ENCODE measurements around the gene SH3YL1. TPM values are rescaled to one million over a fixed set of nuclear protein-coding genes. Genes with fewer than 3 reads are reported as not detected.

Gene SH3YL1
- total RNA-seq, 1 experiment from 2014 or later = 19.4 TPM

GRCh38 chr2:269356-270030 lies 5.7 kb upstream of the SH3YL1 start:
- Histone ChIP-seq H3K27me3 (no peaks in the 10 kb centered on the region), H3K4me3 (no peak overlapping the region), H3K36me3 (peaks cover 40% of the 10 kb centered on the region), H3K9me3 (no peaks in the 10 kb centered on the region)
- no peak for DNase-seq

- H3K9me3 ChIP-seq = no peaks in the 10 kb centered on the region
- DNase-seq = no peak
- no peak overlapping the region for H3K4me3 ChIP-seq
Measured at GRCh38 chr2:268323-268722, 4.5 kb upstream of the SH3YL1 start.

GRCh38 chr2:264493-265468 lies 949 bp upstream of the SH3YL1 start, which contains the start of gene ACP1:
Gene ACP1 (plus strand): TSS chr2:264947. CDS start chr2:264965, 18 bp downstream.
- H3K9me3 ChIP-seq = 0 out of 2 replicates have a peak, but pooled peaks cover 2% of the 10 kb centered on the region
- peak; percentile 89 for DNase-seq
- peak within 1 kb of the TSS; percentile 76 for H3K4me3 ChIP-seq
- no peaks in the 10 kb centered on the region for H3K27me3 ChIP-seq
- H3K36me3 ChIP-seq = peaks cover 31% of the 10 kb centered on the region

More at GRCh38 chr2:268323-268722, 4.5 kb upstream of the SH3YL1 start:
- H3K36me3 ChIP-seq = peaks cover 31% of the 10 kb centered on the region
- H3K27me3 ChIP-seq = no peaks in the 10 kb centered on the region

GRCh38 chr2:263022-263738 lies 652 bp downstream of the SH3YL1 start:
- peaks cover 33% of the 10 kb centered on the region for H3K36me3 ChIP-seq
- H3K9me3 ChIP-seq = peaks cover 5% of the 10 kb centered on the region; the same call in 1 of the 2 replicates
- no peak overlapping the region for H3K4me3 ChIP-seq
- no peaks in the 10 kb centered on the region for H3K27me3 ChIP-seq
- no peak for DNase-seq

GRCh38 chr2:262117-262516 lies 1.7 kb downstream of the SH3YL1 start:
- no peak for DNase-seq
- peaks cover 9% of the 10 kb centered on the region for H3K9me3 ChIP-seq
- H3K27me3 ChIP-seq = no peaks in the 10 kb centered on the region
- H3K36me3 ChIP-seq = peaks cover 28% of the 10 kb centered on the region
- no peak overlapping the region for H3K4me3 ChIP-seq

- H3K4me3 ChIP-seq = no peak overlapping the region
- peaks cover 9% of the 10 kb centered on the region for H3K9me3 ChIP-seq
- H3K36me3 ChIP-seq = peaks cover 18% of the 10 kb centered on the region
- no peaks in the 10 kb centered on the region for H3K27me3 ChIP-seq
- no peak for DNase-seq
Measured at GRCh38 chr2:260507-261161, 3.2 kb downstream of the SH3YL1 start.

GRCh38 chr2:259789-260331 lies 4.0 kb downstream of the SH3YL1 start:
- Histone ChIP-seq H3K27me3 (no peaks in the 10 kb centered on the region), H3K4me3 (no peak overlapping the region), H3K9me3 (peaks cover 9% of the 10 kb centered on the region), H3K36me3 (peaks cover 18% of the 10 kb centered on the region)
- DNase-seq = no peak

- Histone ChIP-seq H3K27me3 (no peaks in the 10 kb centered on the region), H3K9me3 (peaks cover 9% of the 10 kb centered on the region), H3K4me3 (no peak overlapping the region), H3K36me3 (peaks cover 18% of the 10 kb centered on the region)
- DNase-seq = no peak
Measured at GRCh38 chr2:258933-259332, 4.9 kb downstream of the SH3YL1 start.

GRCh38 chr2:257842-258241 lies 6.0 kb downstream of the SH3YL1 start:
- no peak for DNase-seq
- H3K27me3 ChIP-seq = no peaks in the 10 kb centered on the region
- H3K36me3 ChIP-seq = peaks cover 18% of the 10 kb centered on the region
- peaks cover 9% of the 10 kb centered on the region for H3K9me3 ChIP-seq
- H3K4me3 ChIP-seq = no peak overlapping the region

GRCh38 chr2:257429-257828 lies 6.4 kb downstream of the SH3YL1 start:
- DNase-seq = no peak
- Histone ChIP-seq H3K27me3 (no peaks in the 10 kb centered on the region), H3K9me3 (peaks cover 9% of the 10 kb centered on the region), H3K4me3 (no peak overlapping the region), H3K36me3 (peaks cover 14% of the 10 kb centered on the region)

- Histone ChIP-seq H3K36me3 (peaks cover 13% of the 10 kb centered on the region), H3K9me3 (peaks cover 9% of the 10 kb centered on the region), H3K27me3 (no peaks in the 10 kb centered on the region), H3K4me3 (no peak overlapping the region)
- DNase-seq = no peak
Measured at GRCh38 chr2:256094-256493, 7.7 kb downstream of the SH3YL1 start.

- DNase-seq = no peak
- Histone ChIP-seq H3K9me3 (peaks cover 9% of the 10 kb centered on the region), H3K4me3 (no peak overlapping the region), H3K36me3 (peaks cover 8% of the 10 kb centered on the region; the same call in 1 of the 2 replicates), H3K27me3 (no peaks in the 10 kb centered on the region)
Measured at GRCh38 chr2:255195-255594, 8.6 kb downstream of the SH3YL1 start.

GRCh38 chr2:254241-254640 lies 9.6 kb downstream of the SH3YL1 start:
- DNase-seq = no peak

GRCh38 chr2:253202-253638 lies 10.6 kb downstream of the SH3YL1 start:
- DNase-seq = no peak
- H3K27me3 ChIP-seq = no peaks in the 10 kb centered on the region
- no peak overlapping the region for H3K4me3 ChIP-seq
- H3K36me3 ChIP-seq = 0 out of 2 replicates have a peak, but pooled peaks cover under 1% of the 10 kb centered on the region
- H3K9me3 ChIP-seq = peaks cover 4% of the 10 kb centered on the region

More at GRCh38 chr2:254241-254640, 9.6 kb downstream of the SH3YL1 start:
- Histone ChIP-seq H3K27me3 (no peaks in the 10 kb centered on the region), H3K4me3 (no peak overlapping the region), H3K36me3 (0 out of 2 replicates have a peak, but pooled peaks cover 4% of the 10 kb centered on the region), H3K9me3 (peaks cover 6% of the 10 kb centered on the region)

GRCh38 chr2:252001-252602 lies 11.7 kb downstream of the SH3YL1 start:
- Histone ChIP-seq H3K9me3 (no peaks in the 10 kb centered on the region), H3K27me3 (no peaks in the 10 kb centered on the region), H3K36me3 (no peaks in the 10 kb centered on the region; the same call in 1 of the 2 replicates), H3K4me3 (no peak overlapping the region)
- DNase-seq = no peak

Data from MG63 (cell line).